ENCODE results near the gene SSTR5. TPM values are rescaled to one million over a fixed set of nuclear protein-coding genes. Genes with fewer than 3 reads are reported as not detected.

The SSTR5 gene
- total RNA-seq, 1 experiment from 2014 or later = not detected

- peaks cover 82% of the 10 kb centered on the region for H3K27me3 ChIP-seq (replicated peaks)
- no peaks in the 10 kb centered on the region for H3K9me3 ChIP-seq (replicated peaks)
- H3K4me3 ChIP-seq = no peak overlapping the region
- H3K36me3 ChIP-seq = no peaks in the 10 kb centered on the region
- H3K27ac ChIP-seq = no peak overlapping the region
- DNase-seq (ENCODE audit: low read depth in 1 of 2, low spot score in 2 of 2) = no peak
- peaks cover 5% of the 10 kb centered on the region for H3K4me1 ChIP-seq (replicated peaks)
Measured at GRCh38 chr16:1099189-1100083, 26.9 kb downstream of the SSTR5 start.

DNA sequence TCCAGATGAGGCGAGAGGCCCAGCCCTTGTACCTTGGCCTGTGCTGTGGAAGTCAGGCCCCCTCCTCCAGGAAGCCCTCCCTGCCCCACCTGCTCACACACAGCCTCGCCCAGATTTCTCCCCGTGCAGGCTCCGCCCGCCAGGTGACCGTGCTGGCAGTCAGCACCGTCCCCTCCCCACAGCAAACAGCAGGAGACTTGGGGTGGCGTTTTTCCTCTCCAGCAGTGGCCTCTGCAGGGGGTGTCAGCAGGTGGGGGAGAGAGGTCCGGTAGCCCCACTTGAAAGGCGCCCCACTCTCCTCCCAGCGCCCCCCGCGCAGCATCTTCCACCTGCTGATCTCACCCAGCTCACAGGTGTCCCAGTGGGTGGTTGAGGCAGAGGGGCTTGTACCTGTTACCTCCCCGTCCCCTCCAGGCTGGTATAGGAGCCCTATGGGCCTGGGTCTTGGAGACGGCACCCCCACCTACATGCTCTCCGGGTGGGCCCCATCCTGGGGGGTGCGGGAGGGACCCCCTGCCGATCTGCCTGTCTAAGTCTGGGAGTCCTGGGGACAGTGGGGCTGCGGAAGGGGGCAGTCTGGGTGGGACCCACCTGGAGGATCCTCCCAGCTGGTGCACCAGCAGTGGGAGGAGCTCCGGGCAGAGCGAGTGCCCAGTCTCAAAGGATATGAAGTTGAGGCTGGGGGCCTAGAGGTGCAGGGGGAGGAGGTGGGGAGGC is 27.7 kb downstream of the SSTR5 start:
- Histone ChIP-seq H3K27ac (no peak overlapping the region), H3K9me3 (replicated peaks) (no peaks in the 10 kb centered on the region), H3K4me1 (replicated peaks) (peaks cover 5% of the 10 kb centered on the region), H3K4me3 (no peak overlapping the region), H3K36me3 (no peaks in the 10 kb centered on the region), H3K27me3 (replicated peaks) (peaks cover 82% of the 10 kb centered on the region)
- DNase-seq (ENCODE audit: low read depth in 1 of 2, low spot score in 2 of 2) = no peak

- H3K4me1 ChIP-seq (replicated peaks) = peaks cover 5% of the 10 kb centered on the region
- no peak overlapping the region for H3K4me3 ChIP-seq
- no peak overlapping the region for H3K27ac ChIP-seq
- peaks cover 80% of the 10 kb centered on the region for H3K27me3 ChIP-seq (replicated peaks)
- H3K9me3 ChIP-seq (replicated peaks) = no peaks in the 10 kb centered on the region
- DNase-seq (ENCODE audit: low read depth in 1 of 2, low spot score in 2 of 2) = no peak
- H3K36me3 ChIP-seq = no peaks in the 10 kb centered on the region
Measured at GRCh38 chr16:1101133-1101532, 28.6 kb downstream of the SSTR5 start.

DNA sequence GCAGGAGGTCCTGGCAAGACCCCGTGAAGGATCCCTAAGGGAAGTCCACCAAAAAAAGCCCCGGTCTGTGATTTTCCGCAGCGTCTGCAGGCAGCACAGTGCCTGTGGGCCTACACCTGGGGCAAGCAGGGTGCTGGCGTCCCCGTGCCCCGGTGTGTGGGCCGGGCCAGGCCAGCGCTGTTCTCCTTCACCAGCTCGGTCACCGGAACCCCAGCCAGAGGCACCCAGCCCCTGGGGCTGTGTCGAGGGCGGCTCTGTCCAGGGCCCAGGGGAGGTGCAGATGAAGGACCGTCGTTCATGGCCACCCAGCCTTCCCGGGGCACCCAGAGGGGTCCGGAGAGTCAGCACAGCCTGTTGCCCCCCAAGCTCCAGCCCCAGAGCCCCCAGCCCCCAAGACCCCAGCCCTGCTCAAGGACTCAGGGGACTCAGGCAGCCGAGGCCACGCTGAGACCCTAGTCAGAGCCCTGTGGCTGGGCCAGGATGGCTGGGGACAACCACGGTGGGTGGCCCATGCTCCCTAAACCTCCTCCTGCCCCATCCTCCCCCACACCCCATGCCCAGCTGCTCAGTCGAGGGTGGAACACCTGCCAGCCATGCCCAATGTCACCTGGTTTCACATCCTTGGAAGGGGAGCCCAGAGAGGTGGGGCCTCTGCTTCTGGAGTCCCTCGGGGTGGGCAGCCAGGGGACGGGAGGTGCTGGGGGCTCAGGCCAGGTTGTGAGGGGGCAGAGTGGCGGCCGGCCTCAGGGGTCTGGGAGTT is 29.2 kb downstream of the SSTR5 start:
- DNase-seq (ENCODE audit: low read depth in 1 of 2, low spot score in 2 of 2) = no peak
- Histone ChIP-seq H3K4me3 (no peak overlapping the region), H3K9me3 (replicated peaks) (no peaks in the 10 kb centered on the region), H3K27ac (no peak overlapping the region), H3K36me3 (no peaks in the 10 kb centered on the region), H3K4me1 (replicated peaks) (peaks cover 5% of the 10 kb centered on the region), H3K27me3 (replicated peaks) (peaks cover 76% of the 10 kb centered on the region)

DNA sequence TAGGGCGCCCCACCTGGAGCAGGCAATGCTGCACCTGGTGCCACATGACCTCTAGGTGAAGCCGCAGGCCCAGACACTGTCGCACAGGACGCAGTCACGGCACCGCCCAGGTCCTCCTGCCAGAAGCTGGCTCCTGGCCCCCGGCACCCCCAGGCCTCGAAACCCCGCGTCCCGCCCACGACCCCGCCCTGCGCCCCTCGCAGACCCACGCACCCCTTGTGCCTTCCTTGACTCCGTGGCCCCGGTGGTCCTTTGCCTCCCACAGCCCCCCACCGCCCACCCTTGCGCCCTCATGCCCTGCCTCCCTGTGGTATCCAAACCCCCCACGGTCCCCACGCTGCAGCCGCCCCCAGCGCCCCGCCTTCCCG is 29.8 kb downstream of the SSTR5 start:
- no peaks in the 10 kb centered on the region for H3K9me3 ChIP-seq (replicated peaks)
- DNase-seq (ENCODE audit: low read depth in 1 of 2, low spot score in 2 of 2) = no peak
- H3K27ac ChIP-seq = no peak overlapping the region
- H3K4me1 ChIP-seq (replicated peaks) = peaks cover 5% of the 10 kb centered on the region
- H3K4me3 ChIP-seq = no peak overlapping the region
- H3K27me3 ChIP-seq (replicated peaks) = peaks cover 76% of the 10 kb centered on the region
- H3K36me3 ChIP-seq = no peaks in the 10 kb centered on the region

DNA sequence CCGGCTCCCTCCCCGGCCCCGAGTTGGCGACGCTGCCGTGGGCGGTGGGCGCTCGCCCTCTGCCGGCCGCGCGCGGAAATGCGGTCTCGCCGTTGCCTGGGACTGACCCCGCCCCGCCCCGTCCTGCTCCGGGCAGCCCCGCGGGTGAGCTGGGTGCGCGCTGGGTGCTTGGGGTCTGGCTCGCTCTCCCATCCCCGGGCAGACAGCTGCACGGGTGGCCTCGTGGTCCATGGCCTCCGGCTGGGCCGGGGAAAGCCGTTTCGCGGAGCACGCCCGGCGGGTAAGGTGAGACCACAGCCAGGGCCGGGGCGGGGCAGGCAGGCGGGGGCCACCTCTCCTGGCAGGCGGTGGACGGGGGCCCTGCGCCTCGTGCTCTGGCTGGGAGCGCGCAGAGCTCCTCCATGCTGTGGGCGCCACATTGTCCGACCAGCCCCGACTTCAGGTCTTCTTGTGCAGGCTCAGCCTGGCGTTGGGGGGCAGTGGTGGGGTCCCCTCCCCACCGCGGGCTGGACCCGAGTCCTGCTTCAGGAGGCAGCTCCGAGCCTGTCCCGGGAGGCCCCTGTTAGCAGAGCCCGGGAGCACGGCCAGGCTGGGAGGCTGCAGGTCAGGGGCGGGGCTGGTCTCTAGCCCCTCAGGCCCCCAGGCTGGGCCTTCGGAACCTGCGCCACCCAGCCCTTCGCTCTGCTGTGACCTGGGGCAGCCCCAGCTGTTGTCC is 30.5 kb downstream of the SSTR5 start:
- DNase-seq (ENCODE audit: low read depth in 1 of 2, low spot score in 2 of 2) = peak in 1 of 2 experiments; percentile 40
- no peaks in the 10 kb centered on the region for H3K9me3 ChIP-seq (replicated peaks)
- no peaks in the 10 kb centered on the region for H3K36me3 ChIP-seq
- peaks cover 76% of the 10 kb centered on the region for H3K27me3 ChIP-seq (replicated peaks)
- H3K4me3 ChIP-seq = no peak overlapping the region
- no peak overlapping the region for H3K27ac ChIP-seq
- peaks cover 5% of the 10 kb centered on the region for H3K4me1 ChIP-seq (replicated peaks)

DNA sequence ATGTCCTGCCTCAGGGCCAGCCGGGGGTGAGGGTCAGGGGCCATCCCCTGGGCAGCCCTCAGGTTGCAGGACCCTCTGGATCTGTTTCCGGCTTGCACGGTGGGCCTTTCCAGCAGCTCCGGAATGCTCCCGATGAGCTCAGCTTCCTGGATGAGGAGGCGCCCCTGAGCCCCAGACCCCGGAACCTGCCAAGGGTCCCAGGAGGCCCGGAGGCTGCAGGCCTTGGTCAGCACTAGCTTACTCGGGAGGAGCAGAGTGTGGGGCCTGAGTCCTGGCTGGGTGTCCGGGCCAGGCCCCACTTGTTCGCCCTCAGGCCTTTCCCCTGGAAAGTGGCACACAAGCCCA is 31.1 kb downstream of the SSTR5 start:
- H3K4me3 ChIP-seq = no peak overlapping the region
- H3K27me3 ChIP-seq (replicated peaks) = peaks cover 76% of the 10 kb centered on the region
- H3K9me3 ChIP-seq (replicated peaks) = no peaks in the 10 kb centered on the region
- peaks cover 5% of the 10 kb centered on the region for H3K4me1 ChIP-seq (replicated peaks)
- no peak for DNase-seq (ENCODE audit: low read depth in 1 of 2, low spot score in 2 of 2)
- H3K27ac ChIP-seq = no peak overlapping the region
- no peaks in the 10 kb centered on the region for H3K36me3 ChIP-seq

GRCh38 chr16:1105888-1106620 is 33.5 kb downstream of the SSTR5 start:
- H3K27me3 ChIP-seq (replicated peaks) = peaks cover 79% of the 10 kb centered on the region
- peaks cover 5% of the 10 kb centered on the region for H3K4me1 ChIP-seq (replicated peaks)
- DNase-seq (ENCODE audit: low read depth in 1 of 2, low spot score in 2 of 2) = peak in 1 of 2 experiments; percentile 71
- no peaks in the 10 kb centered on the region for H3K9me3 ChIP-seq (replicated peaks)
- H3K4me3 ChIP-seq = no peak overlapping the region
- H3K36me3 ChIP-seq = no peaks in the 10 kb centered on the region
- H3K27ac ChIP-seq = no peak overlapping the region

GRCh38 chr16:1106659-1107058 is 34.1 kb downstream of the SSTR5 start:
- no peaks in the 10 kb centered on the region for H3K36me3 ChIP-seq
- peaks cover 5% of the 10 kb centered on the region for H3K4me1 ChIP-seq (replicated peaks)
- no peak for DNase-seq (ENCODE audit: low read depth in 1 of 2, low spot score in 2 of 2)
- no peaks in the 10 kb centered on the region for H3K9me3 ChIP-seq (replicated peaks)
- no peak overlapping the region for H3K4me3 ChIP-seq
- peaks cover 79% of the 10 kb centered on the region for H3K27me3 ChIP-seq (replicated peaks)
- H3K27ac ChIP-seq = no peak overlapping the region

DNA sequence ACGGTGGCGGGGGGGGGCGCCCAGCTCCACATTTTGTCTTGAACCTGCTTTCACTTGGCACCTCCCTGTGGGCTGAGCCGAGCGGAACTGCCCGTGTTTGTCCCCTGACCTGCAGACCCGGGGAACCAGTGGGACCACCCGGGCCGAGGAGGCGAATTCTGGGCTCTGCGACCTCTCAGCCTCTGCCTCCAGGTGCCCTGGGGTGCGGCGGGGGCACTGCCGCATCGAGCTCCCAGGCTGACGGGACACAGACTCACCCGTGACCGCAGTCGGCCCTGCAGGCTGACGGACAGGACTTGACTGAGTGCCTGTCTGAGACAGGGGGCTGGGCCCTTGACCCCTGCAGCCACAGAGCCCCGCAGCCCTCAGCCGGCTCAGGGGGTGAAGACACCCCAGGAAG is 34.6 kb downstream of the SSTR5 start:
- no peaks in the 10 kb centered on the region for H3K9me3 ChIP-seq (replicated peaks)
- H3K27me3 ChIP-seq (replicated peaks) = peaks cover 83% of the 10 kb centered on the region
- peaks cover 5% of the 10 kb centered on the region for H3K4me1 ChIP-seq (replicated peaks)
- H3K4me3 ChIP-seq = no peak overlapping the region
- no peaks in the 10 kb centered on the region for H3K36me3 ChIP-seq
- DNase-seq (ENCODE audit: low read depth in 1 of 2, low spot score in 2 of 2) = no peak
- H3K27ac ChIP-seq = no peak overlapping the region

DNA sequence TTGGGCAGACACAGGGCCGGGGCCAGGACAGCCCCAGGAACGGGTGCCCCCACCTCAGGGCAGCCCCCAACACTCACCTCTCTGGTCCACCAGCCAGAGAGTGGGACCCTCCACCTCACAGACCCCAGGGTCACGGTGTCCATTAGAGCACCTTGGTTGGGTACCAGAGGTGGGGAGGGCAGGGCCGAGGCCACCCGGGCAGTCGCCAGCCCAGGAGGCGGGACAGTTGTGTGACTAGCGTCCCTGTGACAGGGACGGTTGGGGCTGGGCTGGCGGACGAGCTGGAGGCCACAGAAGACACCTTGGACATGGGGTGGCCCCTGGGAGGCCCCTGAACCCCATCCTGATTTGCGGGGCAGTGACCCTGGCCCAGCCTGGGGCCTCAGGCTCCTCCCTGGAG is 35.2 kb downstream of the SSTR5 start:
- H3K36me3 ChIP-seq = no peaks in the 10 kb centered on the region
- H3K27me3 ChIP-seq (replicated peaks) = peaks cover 89% of the 10 kb centered on the region
- H3K27ac ChIP-seq = no peak overlapping the region
- H3K9me3 ChIP-seq (replicated peaks) = no peaks in the 10 kb centered on the region
- DNase-seq (ENCODE audit: low read depth in 1 of 2, low spot score in 2 of 2) = no peak
- H3K4me3 ChIP-seq = no peak overlapping the region
- H3K4me1 ChIP-seq (replicated peaks) = peaks cover 5% of the 10 kb centered on the region

DNA sequence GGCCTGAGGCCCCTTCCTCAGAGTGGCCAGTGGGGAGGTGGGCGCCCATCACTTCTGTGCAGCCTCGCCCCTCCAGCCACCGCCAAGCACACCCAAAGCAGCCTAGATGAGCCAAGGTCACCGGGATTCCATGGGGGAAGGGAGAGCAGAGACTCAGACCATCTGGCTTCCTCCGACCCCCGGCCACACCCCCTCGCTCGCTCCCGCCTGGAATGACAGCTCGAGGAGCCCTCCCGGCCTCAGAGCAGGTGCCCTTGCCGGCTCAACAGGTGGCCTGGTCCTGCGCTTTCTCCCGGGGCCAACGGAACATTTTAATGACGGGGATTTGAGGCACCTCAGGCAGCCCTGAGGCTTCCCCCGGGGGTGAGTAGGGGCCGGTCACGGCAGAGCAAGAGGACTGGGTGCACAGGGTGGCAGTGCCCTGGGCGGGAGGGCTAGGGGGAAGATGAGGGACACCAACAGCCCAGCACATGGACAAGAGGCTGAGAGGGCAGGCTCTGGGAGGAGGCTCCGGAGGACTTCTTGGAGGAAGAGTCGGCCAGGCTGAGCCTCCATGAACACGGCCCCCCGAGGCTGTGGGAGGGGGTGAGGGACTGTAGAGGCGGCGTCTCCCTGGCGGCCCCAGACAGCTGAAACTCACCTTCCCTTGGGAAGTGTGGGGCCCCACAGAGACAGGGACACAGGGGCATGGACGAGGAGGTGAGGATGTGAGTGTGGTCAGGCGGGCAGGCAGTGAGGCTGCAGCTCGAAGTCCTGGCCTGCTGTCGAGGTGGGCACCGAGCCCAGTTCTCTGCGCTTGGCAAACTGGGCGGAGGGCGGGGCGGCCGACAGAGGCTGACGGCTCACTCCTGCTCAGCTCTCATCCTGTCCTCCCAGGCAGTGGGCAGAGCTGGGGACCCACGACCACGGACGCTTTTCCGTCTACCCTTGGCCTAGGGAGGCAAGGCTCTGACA is 36.0 kb downstream of the SSTR5 start:
- H3K9me3 ChIP-seq (replicated peaks) = no peaks in the 10 kb centered on the region
- H3K27me3 ChIP-seq (replicated peaks) = peaks cover 90% of the 10 kb centered on the region
- no peak overlapping the region for H3K27ac ChIP-seq
- no peak overlapping the region for H3K4me3 ChIP-seq
- no peaks in the 10 kb centered on the region for H3K4me1 ChIP-seq (replicated peaks)
- H3K36me3 ChIP-seq = no peaks in the 10 kb centered on the region
- no peak for DNase-seq (ENCODE audit: low read depth in 1 of 2, low spot score in 2 of 2)
